H1 (cell line): ENCODE data around the gene TMEM63C. TPM values are rescaled to one million over a fixed set of nuclear protein-coding genes. Genes with fewer than 3 reads are reported as not detected.
A peak's percentile ranks its signal among the peaks of the same experiment; 100 is the strongest.

Experiments used
- CTCF ChIA-PET: fragments of 300-600 bp; sonication (Branson Sonifier 250); formaldehyde crosslinking; loops from one replicate; lab custom pipeline; 2021; ENCODE audit not compliant: partially characterized antibody; lab: Charles Lee
- POLR2A ChIA-PET: fragments of 300-600 bp; sonication (Branson Sonifier 250); formaldehyde crosslinking; loops from one replicate; lab custom pipeline; 2021; ENCODE audit warnings: inconsistent platforms; ENCODE audit not compliant: partially characterized antibody; lab: Charles Lee
- DNase-seq, 2 experiments: peaks; one replicate each; pipeline versions ENCODE4 v3.0.0 to v3.0.0-alpha.2; 2010 to 2022; ENCODE audit warnings: low spot score in 2 of 2, low read depth in 1 of 2, mixed read lengths in 1 of 2
- FAIRE-seq: peaks from 2 replicates; lab custom pipeline; 2011; peaks lifted over from hg19 to GRCh38; lab: Jason Lieb, UNC
- H2AFZ ChIP-seq: 2 replicates; pipeline ENCODE4 v1.8.1; 2012; ENCODE audit warnings: low read length, inconsistent platforms
- H2AK5ac ChIP-seq: 2 replicates; pipeline ENCODE4 v1.6.1; 2013; ENCODE audit warnings: low read depth, low read length
- H2BK120ac ChIP-seq: replicated peaks from 2 replicates; pipeline ENCODE3; 2013; ENCODE audit warnings: low read depth, low read length, inconsistent platforms
- H2BK12ac ChIP-seq: 2 replicates; pipeline ENCODE4 v1.6.1; 2013; ENCODE audit warnings: low read depth, low read length
- H2BK15ac ChIP-seq: 2 replicates; pipeline ENCODE4 v1.6.1; 2013; ENCODE audit warnings: low read length
- H2BK20ac ChIP-seq: 2 replicates; pipeline ENCODE4 v1.6.1; 2013; ENCODE audit warnings: low read length
- H2BK5ac ChIP-seq: 2 replicates; pipeline ENCODE4 v1.6.1; 2013; ENCODE audit warnings: low read depth, low read length
- H3K14ac ChIP-seq: 2 replicates; pipeline ENCODE4 v1.6.1; 2013; ENCODE audit warnings: inconsistent platforms; ENCODE audit not compliant: insufficient read length
- H3K18ac ChIP-seq: 2 replicates; pipeline ENCODE4 v1.6.1; 2013; ENCODE audit warnings: low read length; ENCODE audit errors: extremely low read depth
- H3K23ac ChIP-seq: 2 replicates; pipeline ENCODE4 v1.6.1; 2013; ENCODE audit warnings: inconsistent platforms; ENCODE audit not compliant: insufficient read length
- H3K23me2 ChIP-seq: 2 replicates; pipeline ENCODE4 v1.6.1; 2013; ENCODE audit warnings: low read depth, low read length
- H3K27ac ChIP-seq: 2 replicates; pipeline ENCODE4 v1.6.1; 2011; ENCODE audit warnings: low read depth, low read length, inconsistent platforms
- H3K27me3 ChIP-seq, 4 experiments: replicated peaks in 1 of 4; 1 replicate in 1 of 4; 2 replicates in 3 of 4; pipeline versions ENCODE4 v1.6.1 to v1.8.1; 2011 to 2013; ENCODE audit warnings: low read length in 3 of 4, mild to moderate bottlenecking in 3 of 4, inconsistent platforms in 2 of 4, mixed read lengths in 2 of 4, moderate library complexity in 1 of 4; ENCODE audit not compliant: control insufficient read depth in 3 of 4, insufficient read depth in 3 of 4; ENCODE audit errors: extremely low read depth in 1 of 4
- H3K36me3 ChIP-seq, 4 experiments: 2 replicates each; pipeline versions ENCODE4 v1.6.1 to v1.8.1; 2011 to 2013; ENCODE audit warnings: mild to moderate bottlenecking in 4 of 4, low read length in 3 of 4, moderate library complexity in 2 of 4, control low read depth in 1 of 4, inconsistent platforms in 1 of 4; ENCODE audit not compliant: insufficient read depth in 4 of 4, control insufficient read depth in 2 of 4
- H3K4ac ChIP-seq: replicated peaks from 2 replicates; pipeline ENCODE3; 2013; ENCODE audit warnings: low read length, low read depth, mixed read lengths, inconsistent platforms; ENCODE audit not compliant: insufficient read length
- H3K4me1 ChIP-seq, 4 experiments: replicated peaks in 1 of 4; 1 replicate in 1 of 4; 2 replicates in 3 of 4; pipeline versions ENCODE4 v1.6.1 to v1.8.1; 2011 to 2013; ENCODE audit warnings: low read length in 3 of 4, inconsistent platforms in 2 of 4, mixed read lengths in 1 of 4; ENCODE audit not compliant: insufficient read depth in 4 of 4, control insufficient read depth in 3 of 4
- H3K4me2 ChIP-seq, 2 experiments: 2 replicates each; pipeline versions ENCODE4 v1.6.1 to v1.8.1; 2011 to 2013; ENCODE audit warnings: low read depth in 2 of 2, low read length in 2 of 2, control low read depth in 1 of 2, inconsistent platforms in 1 of 2, mild to moderate bottlenecking in 1 of 2; ENCODE audit not compliant: insufficient read depth in 1 of 2
- H3K4me3 ChIP-seq, 4 experiments: fragments of 200-600, 300-600 bp in 1 of 4; sonication (generic), shearing (Covaris generic), sonication (Bioruptor Twin) in 1 of 4; 2 replicates each; pipeline versions ENCODE4 v1.5.1 to v1.8.1; 2011 to 2016; ENCODE audit warnings: low read length in 4 of 4, low read depth in 3 of 4, control low read depth in 2 of 4, inconsistent platforms in 2 of 4, mild to moderate bottlenecking in 2 of 4, mixed read lengths in 1 of 4, moderate library complexity in 1 of 4; ENCODE audit not compliant: insufficient read depth in 2 of 4; ENCODE audit errors: extremely low read depth in 1 of 4
- H3K56ac ChIP-seq: replicated peaks from 2 replicates; pipeline ENCODE3; 2013; ENCODE audit warnings: low read depth, mild to moderate bottlenecking, mixed read lengths, low read length, inconsistent platforms; ENCODE audit not compliant: insufficient read length
- H3K79me1 ChIP-seq: 2 replicates; pipeline ENCODE4 v1.6.1; 2013; ENCODE audit warnings: low read depth, low read length, control low read depth
- H3K79me2 ChIP-seq, 2 experiments: 2 replicates each; pipeline versions ENCODE4 v1.6.1 to v1.8.1; 2012 to 2013; ENCODE audit warnings: low read length in 2 of 2, mild to moderate bottlenecking in 2 of 2, inconsistent platforms in 1 of 2; ENCODE audit not compliant: insufficient read depth in 2 of 2, control insufficient read depth in 1 of 2
- H3K9ac ChIP-seq, 4 experiments: replicated peaks in 1 of 4; 1 replicate in 1 of 4; 2 replicates in 3 of 4; pipeline versions ENCODE4 v1.6.1 to v1.8.1; 2011 to 2013; ENCODE audit warnings: low read depth in 3 of 4, low read length in 3 of 4, control low read depth in 2 of 4, mild to moderate bottlenecking in 2 of 4, moderate library complexity in 2 of 4, inconsistent platforms in 1 of 4; ENCODE audit errors: extremely low read depth in 1 of 4
- H3K9me3 ChIP-seq, 2 experiments: 2 replicates each; pipeline versions ENCODE4 v1.6.1 to v1.8.1; 2012 to 2013; ENCODE audit warnings: mild to moderate bottlenecking in 2 of 2, moderate library complexity in 2 of 2, control low read depth in 1 of 2, inconsistent platforms in 1 of 2, low read depth in 1 of 2, low read length in 1 of 2, mixed read lengths in 1 of 2; ENCODE audit not compliant: insufficient read depth in 2 of 2
- H4K20me1 ChIP-seq, 2 experiments: replicated peaks in 1 of 2; 2 replicates each; pipeline versions ENCODE3 to v1.8.1; 2011 to 2013; ENCODE audit warnings: inconsistent platforms in 2 of 2, low read length in 2 of 2, mild to moderate bottlenecking in 1 of 2; ENCODE audit not compliant: insufficient read depth in 2 of 2, control insufficient read depth in 1 of 2
- H4K5ac ChIP-seq: 2 replicates; pipeline ENCODE4 v1.6.1; 2013; ENCODE audit warnings: low read length, low read depth, mixed read lengths, inconsistent platforms; ENCODE audit not compliant: insufficient read length
- H4K8ac ChIP-seq: 2 replicates; pipeline ENCODE4 v1.8.0; 2013; ENCODE audit warnings: mild to moderate bottlenecking, moderate library complexity, low read length, inconsistent platforms; ENCODE audit not compliant: insufficient read depth; ENCODE audit errors: extremely low read depth
- H4K91ac ChIP-seq: replicated peaks from 2 replicates; pipeline ENCODE3; 2013; ENCODE audit warnings: low read length, mixed read lengths, inconsistent platforms; ENCODE audit not compliant: insufficient read length
- SUZ12 ChIP-seq: fragments of 200-600 bp; sonication (generic); IDR thresholded peaks from 2 replicates; pipeline ENCODE4 v1.6.1; 2012; ENCODE audit warnings: mild to moderate bottlenecking, inconsistent platforms, low read length, moderate library complexity, mixed read lengths
- WGBS, 2 experiments: shearing (Covaris generic) in 1 of 2; methylation state at CpG; one replicate each; pipeline versions ENCODE4 v1.1.6 to v1.1.7; 2013 to 2015; ENCODE audit warnings: low lambda C conversion rate in 2 of 2, mixed read lengths in 2 of 2, inconsistent platforms in 1 of 2, low coverage in 1 of 2, missing lambda C conversion rate in 1 of 2; ENCODE audit not compliant: insufficient replicate concordance in 2 of 2, insufficient coverage in 1 of 2, insufficient read length in 1 of 2; ENCODE audit errors: extremely low coverage in 1 of 2, missing lambda C conversion rate in 1 of 2; 5-methylcytosine and 5-hydroxymethylcytosine counted together
- polyA plus RNA-seq, 7 experiments: library from polyadenylated mRNA; depleted of rRNA in 3 of 7; stranded (reverse) in 5 of 7; unstranded in 2 of 7; fragments of >200 nt in 5 of 7; fragments of 200-250 nt in 2 of 7; gene quantifications; 1 replicate in 5 of 7; 2 replicates in 1 of 7; 4 replicates in 1 of 7; pipeline versions ENCODE4 v1.2.1 to v1.2.3, GENCODE V29; 2011 to 2013; ENCODE audit warnings: missing spikeins in 2 of 7, mixed read lengths in 2 of 7
- total RNA-seq: library from RNA; stranded (reverse); fragmentation: NEBNext Ultra II Directional; extraction: Animal tissue kit (Norgen Biotek cat#: 25700); gene quantifications from 2 replicates; pipeline ENCODE4 v1.2.1, GENCODE V29; 2021
- TF ChIP-seq, protein P1 (sequence below): IDR thresholded peaks from 2 replicates; pipeline ENCODE4 v1.6.1; 2012; ENCODE audit warnings: low read length, inconsistent platforms

TMEM63C gene
- total and polyA plus RNA-seq, 2 of the 8 experiments (the other 6 are each of a cell fraction or from before 2014, with no cell fraction given) = 3.0 to 7.6 TPM

DNA sequence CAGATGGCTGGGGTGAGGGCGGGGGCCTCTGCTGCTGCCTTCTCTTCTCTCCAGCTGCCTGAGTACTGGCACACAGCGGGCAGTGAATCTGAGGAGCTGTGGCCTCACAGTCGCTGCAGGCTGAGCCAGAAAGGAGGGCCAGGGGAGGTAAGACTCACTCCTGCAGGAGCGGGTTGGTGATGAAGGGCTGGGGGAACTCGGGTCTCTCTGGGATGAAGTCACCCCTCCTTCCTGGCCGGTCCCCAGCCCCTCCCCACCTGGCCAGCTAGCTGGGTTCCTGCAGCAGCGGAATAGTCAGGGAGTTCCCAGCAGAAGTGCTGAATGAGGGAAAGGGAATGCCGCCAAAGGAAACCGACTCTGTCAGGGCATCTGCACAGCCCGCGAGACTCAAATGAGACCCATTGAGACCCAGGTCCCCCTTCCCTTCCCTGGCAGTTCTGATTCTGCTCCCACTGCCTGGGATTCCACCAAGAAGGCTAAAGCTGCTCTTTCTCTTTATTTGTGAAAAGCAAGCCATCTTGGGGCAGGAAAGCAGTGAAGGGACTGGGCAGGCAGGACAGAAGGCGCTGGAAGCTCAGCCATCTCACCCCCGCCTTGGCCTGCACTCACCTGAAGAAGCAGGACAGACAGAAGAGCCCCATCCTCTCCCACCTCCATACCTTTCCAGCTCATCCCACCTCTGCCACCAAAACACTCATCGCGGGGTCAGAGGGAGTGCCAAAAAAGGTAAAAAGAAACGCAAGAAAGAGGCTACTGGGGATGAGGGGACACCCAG is 84.2 kb downstream of the TMEM63C start:
- no peak for DNase-seq
- no peak overlapping the region for H2BK120ac ChIP-seq
- CTCF ChIA-PET = interaction anchor here (0.6 to 5.8 kb wide), 17 partner anchors 10 to 390 kb away, joined by 3 to 25 read pairs (median 4); no protein-coding TSS in a partner anchor

More for the DNA sequence above, 84.2 kb downstream of the TMEM63C start:
- Histone ChIP-seq H3K23me2 (peaks cover 2% of the 10 kb centered on the region; the same call in 1 of the 2 replicates), H2BK12ac (no peak overlapping the region), H2BK20ac (0 out of 2 replicates have a peak overlapping the region, but pooled peaks have one; percentile 32), H3K4me1 (peaks cover 0 to 6% (median under 1%) of the 10 kb centered on the region in 4 experiments; a peak in 2 of 7 replicates), H3K14ac (no peak overlapping the region), H2BK15ac (no peak overlapping the region), H4K5ac (no peak overlapping the region), H3K23ac (no peak overlapping the region), H3K36me3 (0 out of 8 replicates have a peak, but pooled peaks cover 0 to 4% (median 0%) of the 10 kb centered on the region in 4 experiments), H3K9ac (no peak overlapping the region), H3K56ac (no peak overlapping the region), H3K4me3 (no peak overlapping the region), H3K27ac (no peak overlapping the region), H2BK5ac (no peak overlapping the region), H3K4me2 (no peak overlapping the region), H3K79me1 (no peaks in the 10 kb centered on the region), H4K91ac (no peak overlapping the region), H3K27me3 (peaks cover 8 to 26% (median 20%) of the 10 kb centered on the region in 4 experiments; a peak in 6 of 7 replicates), H3K9me3 (no peaks in the 10 kb centered on the region), H2AK5ac (no peak overlapping the region), H4K8ac (no peak overlapping the region), H3K79me2 (no peaks in the 10 kb centered on the region), H2AFZ (no peak overlapping the region), H4K20me1 (no peaks in the 10 kb centered on the region), H3K4ac (no peak overlapping the region), H3K18ac (no peak overlapping the region)
- WGBS, 2 experiments = 82% methylated on average over 13 of the region's 16 CpGs; no CpG with 5 or more reads in 1 of the 2 experiments
- FAIRE-seq = no peak
- POLR2A ChIA-PET = interaction anchor here (1.0 to 1.5 kb wide), 3 partner anchors 8 to 55 kb away, joined by 3 to 7 read pairs (median 5); partner anchors contain the start of genes GSTZ1 and POMT2
- TF ChIP-seq SUZ12 = peak; percentile 35; the same call in 1 of the 2 replicates
- TF ChIP-seq, protein P1, sequence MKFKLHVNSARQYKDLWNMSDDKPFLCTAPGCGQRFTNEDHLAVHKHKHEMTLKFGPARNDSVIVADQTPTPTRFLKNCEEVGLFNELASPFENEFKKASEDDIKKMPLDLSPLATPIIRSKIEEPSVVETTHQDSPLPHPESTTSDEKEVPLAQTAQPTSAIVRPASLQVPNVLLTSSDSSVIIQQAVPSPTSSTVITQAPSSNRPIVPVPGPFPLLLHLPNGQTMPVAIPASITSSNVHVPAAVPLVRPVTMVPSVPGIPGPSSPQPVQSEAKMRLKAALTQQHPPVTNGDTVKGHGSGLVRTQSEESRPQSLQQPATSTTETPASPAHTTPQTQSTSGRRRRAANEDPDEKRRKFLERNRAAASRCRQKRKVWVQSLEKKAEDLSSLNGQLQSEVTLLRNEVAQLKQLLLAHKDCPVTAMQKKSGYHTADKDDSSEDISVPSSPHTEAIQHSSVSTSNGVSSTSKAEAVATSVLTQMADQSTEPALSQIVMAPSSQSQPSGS = no peak
